B cell (primary cell): ENCODE results near the gene KEAP1. TPM values are rescaled to one million over a fixed set of nuclear protein-coding genes. Genes with fewer than 3 reads are reported as not detected.
A peak's percentile ranks its signal among the peaks of the same experiment; 100 is the strongest.

Experiments used
- ATAC-seq: fragments of 200-7000 bp; cut with Tn5 transposase; one replicate; pipeline ENCODE4 v1.10.0; 2021; ENCODE audit warnings: low read depth, mild to moderate bottlenecking, moderate number of reproducible peaks, moderate library complexity
- CTCF ChIA-PET: fragments of 350-600 bp; sonication (Branson Sonifier 250); formaldehyde crosslinking; loops from one replicate; lab custom pipeline; 2021; ENCODE audit warnings: antibody characterized with exemption, inconsistent platforms; lab: Charles Lee
- POLR2A ChIA-PET: fragments of 350-600 bp; sonication (Branson Sonifier 250); formaldehyde crosslinking; loops from one replicate; lab custom pipeline; 2021; ENCODE audit warnings: antibody characterized with exemption; lab: Charles Lee
- DNase-seq: peaks from one replicate; pipeline ENCODE4 v3.0.0; 2013
- H2AFZ ChIP-seq: 2 replicates; pipeline ENCODE4 v1.6.1; 2012; ENCODE audit warnings: mild to moderate bottlenecking, low read depth, low read length; ENCODE audit not compliant: insufficient read depth, poor library complexity, severe bottlenecking
- H3K27ac ChIP-seq, 2 donors: 1 replicate in 1 of 2; 2 replicates in 1 of 2; pipeline ENCODE4 v1.5.1; 2012 to 2013; ENCODE audit warnings: low read length in 2 of 2, mild to moderate bottlenecking in 2 of 2, moderate library complexity in 1 of 2
- H3K27me3 ChIP-seq, 4 experiments: fragments of 200-600 bp in 1 of 4; sonication (generic) in 1 of 4; replicated peaks in 1 of 4; 1 replicate in 2 of 4; 2 replicates in 2 of 4; pipeline versions ENCODE4 v1.6.1 to v1.7.0; 2013 to 2016; ENCODE audit warnings: low read length in 3 of 4, mild to moderate bottlenecking in 2 of 4, mixed read lengths in 1 of 4, moderate library complexity in 1 of 4; ENCODE audit not compliant: insufficient read depth in 4 of 4, control insufficient read depth in 3 of 4; ENCODE audit errors: control extremely low read depth in 1 of 4
- H3K36me3 ChIP-seq, 2 experiments: replicated peaks in 1 of 2; 1 replicate in 1 of 2; 2 replicates in 1 of 2; pipeline versions ENCODE4 v1.6.1 to v1.7.1; 2013; ENCODE audit warnings: low read length in 1 of 2; ENCODE audit not compliant: insufficient read depth in 2 of 2, control insufficient read depth in 1 of 2; ENCODE audit errors: control extremely low read depth in 1 of 2, extremely low read depth in 1 of 2
- H3K4me1 ChIP-seq, 2 donors: fragments of 200-600 bp in 1 of 2; sonication (generic) in 1 of 2; 1 replicate in 1 of 2; 2 replicates in 1 of 2; pipeline versions ENCODE4 v1.5.1 to v1.6.1; 2013 to 2017; ENCODE audit warnings: low read length in 2 of 2; ENCODE audit not compliant: control insufficient read depth in 2 of 2, insufficient read depth in 2 of 2
- H3K4me2 ChIP-seq: replicated peaks from 2 replicates; pipeline ENCODE3; 2012; ENCODE audit warnings: mild to moderate bottlenecking, low read depth, low read length; ENCODE audit not compliant: poor library complexity, severe bottlenecking
- H3K4me3 ChIP-seq, 5 experiments: fragments of 200-600 bp in 1 of 5; sonication (generic) in 1 of 5; 1 replicate in 3 of 5; 2 replicates in 2 of 5; pipeline versions ENCODE4 v1.5.1 to v1.7.0; 2011 to 2016; ENCODE audit warnings: low read length in 4 of 5, mild to moderate bottlenecking in 4 of 5, low read depth in 2 of 5, control low read depth in 1 of 5, moderate library complexity in 1 of 5; ENCODE audit not compliant: insufficient read depth in 1 of 5; ENCODE audit errors: control extremely low read depth in 1 of 5, extremely low read depth in 1 of 5
- H3K79me2 ChIP-seq: fragments of 200-600 bp; sonication (generic); one replicate; pipeline ENCODE4 v1.6.0; 2016; ENCODE audit warnings: low read length; ENCODE audit not compliant: control insufficient read depth, insufficient read depth
- H3K9ac ChIP-seq: fragments of 200-600 bp; sonication (generic); 2 replicates; pipeline ENCODE4 v1.6.1; 2017; ENCODE audit warnings: mild to moderate bottlenecking, low read length, moderate library complexity
- H3K9me3 ChIP-seq, 3 donors: one replicate each; pipeline versions ENCODE4 v1.6.1 to v1.7.1; 2013; ENCODE audit warnings: low read length in 2 of 3; ENCODE audit not compliant: control insufficient read depth in 2 of 3, insufficient read depth in 1 of 3; ENCODE audit errors: control extremely low read depth in 1 of 3
- H4K20me1 ChIP-seq: 2 replicates; pipeline ENCODE4 v1.6.0; 2012; ENCODE audit warnings: mild to moderate bottlenecking, low read length; ENCODE audit not compliant: insufficient read depth, control insufficient read depth, poor library complexity, severe bottlenecking
- H3K27ac Mint-ChIP-seq: one replicate; pipeline ENCODE4 v1.8.0; 2021; ENCODE audit warnings: mixed read lengths
- H3K27me3 Mint-ChIP-seq: one replicate; pipeline ENCODE4 v1.8.0; 2021; ENCODE audit warnings: mixed read lengths
- H3K4me1 Mint-ChIP-seq: one replicate; pipeline ENCODE4 v1.8.0; 2021; ENCODE audit warnings: mixed read lengths
- H3K4me3 Mint-ChIP-seq: one replicate; pipeline ENCODE4 v1.8.0; 2021; ENCODE audit warnings: mixed read lengths
- H3K9me3 Mint-ChIP-seq: one replicate; pipeline ENCODE4 v1.8.0; 2022; ENCODE audit warnings: mixed read lengths; ENCODE audit not compliant: insufficient read depth
- EZH2 ChIP-seq: IDR thresholded peaks from 2 replicates; pipeline ENCODE4 v1.6.1; 2012; ENCODE audit warnings: borderline replicate concordance, low read depth, mild to moderate bottlenecking, moderate library complexity, low read length; ENCODE audit not compliant: insufficient read depth, poor library complexity, severe bottlenecking
- WGBS: methylation state at CpG from one replicate; pipeline ENCODE4 v1.1.5; 2013; ENCODE audit warnings: missing lambda C conversion rate; ENCODE audit not compliant: insufficient coverage; 5-methylcytosine and 5-hydroxymethylcytosine counted together
- intact Hi-C: fragments of 100-400 bp; cut with micrococcal nuclease; formaldehyde crosslinking; loops from one replicate; pipeline ENCODE4 v1.10.0; 2022
- polyA plus RNA-seq: library from polyadenylated mRNA; depleted of rRNA; stranded (reverse); fragments of >200 nt; gene quantifications from 2 replicates; pipeline ENCODE4 v1.2.3, GENCODE V29; 2012
- total RNA-seq, 2 donors: library from RNA; stranded (reverse); fragments of 120-200 nt in 1 of 2; gene quantifications; 1 replicate in 1 of 2; 2 replicates in 1 of 2; pipeline versions ENCODE4 v1.2.3 to v1.2.4, GENCODE V29; 2013 to 2022
- TF ChIP-seq, protein P1 (sequence below): fragments of 200-600 bp; IDR thresholded peaks from one replicate; pipeline ENCODE4 v1.8.0; 2022; ENCODE audit warnings: antibody characterized with exemption, mild to moderate bottlenecking

The KEAP1 gene
- total and polyA plus RNA-seq, 2 donors (not counting 1 experiment from before 2014, with no cell fraction given), result 17.7 to 27.0 TPM

DNA sequence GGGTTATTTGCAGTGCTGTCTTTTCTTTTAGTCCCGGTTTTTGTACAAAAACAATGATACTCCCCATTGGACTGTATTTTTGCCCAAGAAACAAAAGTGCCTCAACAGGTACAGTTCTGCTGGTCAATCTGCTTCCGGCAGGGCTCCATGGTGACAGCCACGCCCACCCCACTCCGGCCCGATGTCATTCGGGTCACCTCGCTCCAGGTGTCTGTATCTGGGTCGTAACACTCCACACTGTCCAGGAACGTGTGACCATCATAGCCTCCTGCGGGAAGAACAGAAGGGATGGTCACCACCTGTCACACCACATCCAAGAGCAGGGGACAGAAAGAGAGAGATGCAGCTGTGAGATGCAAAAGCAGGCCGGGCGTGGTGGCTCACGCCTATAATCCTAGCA, 16.6 kb downstream of the KEAP1 start:
- no peak overlapping the region for H3K27ac Mint-ChIP-seq

DNA sequence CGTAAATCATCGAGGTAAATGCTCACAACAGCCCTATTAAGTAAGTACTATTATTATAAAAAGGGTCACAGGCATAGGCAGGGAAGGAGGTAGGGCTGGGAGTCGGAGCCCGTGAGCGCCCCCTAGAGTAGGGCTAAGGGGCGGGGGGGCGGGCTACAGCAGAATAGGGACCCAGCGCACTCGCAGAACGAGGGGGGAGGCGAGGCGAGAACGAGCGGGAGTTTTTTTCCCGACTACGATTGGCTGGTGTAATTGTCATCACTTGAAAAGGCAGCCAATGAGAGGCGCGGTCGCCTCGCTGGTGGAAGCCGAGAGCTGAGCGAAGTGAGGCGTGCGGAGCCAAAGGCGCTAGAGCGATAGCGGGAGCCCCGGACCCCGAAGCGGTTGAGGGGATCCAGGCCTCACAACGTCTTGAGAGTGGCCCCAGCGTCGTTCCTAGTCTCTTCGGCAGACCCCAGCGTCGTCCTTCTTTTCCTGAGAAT, 24.2 kb downstream of the KEAP1 start:
- Histone ChIP-seq H3K9me3 (no peaks in the 10 kb centered on the region), H2AFZ (peak overlapping the region; percentile 56), H4K20me1 (no peaks in the 10 kb centered on the region), H3K4me3 (peak overlapping the region in 4 of 5 experiments; percentile 5 to 41 (median 16)), H3K9ac (peak overlapping the region; percentile 16), H3K27me3 (no peaks in the 10 kb centered on the region), H3K4me2 (peak overlapping the region; percentile 70), H3K79me2 (no peaks in the 10 kb centered on the region), H3K27ac (no peak overlapping the region), H3K36me3 (no peaks in the 10 kb centered on the region), H3K4me1 (peaks cover 9 to 13% of the 10 kb centered on the region in 2 donors)
- TF ChIP-seq, protein P1, sequence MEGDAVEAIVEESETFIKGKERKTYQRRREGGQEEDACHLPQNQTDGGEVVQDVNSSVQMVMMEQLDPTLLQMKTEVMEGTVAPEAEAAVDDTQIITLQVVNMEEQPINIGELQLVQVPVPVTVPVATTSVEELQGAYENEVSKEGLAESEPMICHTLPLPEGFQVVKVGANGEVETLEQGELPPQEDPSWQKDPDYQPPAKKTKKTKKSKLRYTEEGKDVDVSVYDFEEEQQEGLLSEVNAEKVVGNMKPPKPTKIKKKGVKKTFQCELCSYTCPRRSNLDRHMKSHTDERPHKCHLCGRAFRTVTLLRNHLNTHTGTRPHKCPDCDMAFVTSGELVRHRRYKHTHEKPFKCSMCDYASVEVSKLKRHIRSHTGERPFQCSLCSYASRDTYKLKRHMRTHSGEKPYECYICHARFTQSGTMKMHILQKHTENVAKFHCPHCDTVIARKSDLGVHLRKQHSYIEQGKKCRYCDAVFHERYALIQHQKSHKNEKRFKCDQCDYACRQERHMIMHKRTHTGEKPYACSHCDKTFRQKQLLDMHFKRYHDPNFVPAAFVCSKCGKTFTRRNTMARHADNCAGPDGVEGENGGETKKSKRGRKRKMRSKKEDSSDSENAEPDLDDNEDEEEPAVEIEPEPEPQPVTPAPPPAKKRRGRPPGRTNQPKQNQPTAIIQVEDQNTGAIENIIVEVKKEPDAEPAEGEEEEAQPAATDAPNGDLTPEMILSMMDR, result peak; percentile 80
- no peak for TF ChIP-seq EZH2
- ATAC-seq (peak; percentile 91), DNase-seq (peak; percentile 90)
- intact Hi-C loops, result loop anchor here (1.0 kb wide), 1 partner anchor 75 kb away; no protein-coding TSS in a partner anchor
- peaks cover 16% of the 10 kb centered on the region for H3K4me1 Mint-ChIP-seq
- CTCF ChIA-PET, result interaction anchor here (0.6 to 2.1 kb wide), 6 partner anchors 17 to 221 kb away, joined by 3 to 6 read pairs (median 3); partner anchors contain the start of gene CDC37
- WGBS, result 7% methylated on average over 34 of the region's 36 CpGs
- no peaks in the 10 kb centered on the region for H3K27me3 Mint-ChIP-seq
- no peaks in the 10 kb centered on the region for H3K9me3 Mint-ChIP-seq
- peak overlapping the region; percentile 55 for H3K4me3 Mint-ChIP-seq
- POLR2A ChIA-PET, result interaction anchor here (0.5 kb wide), 1 partner anchor 375 kb away, joined by 6 read pairs; no protein-coding TSS in a partner anchor
- H3K27ac Mint-ChIP-seq, result peak overlapping the region; percentile 37

More for the DNA sequence above, 16.6 kb downstream of the KEAP1 start:
- Mint-ChIP-seq H3K4me3 (no peak overlapping the region), H3K4me1 (peaks cover 3% of the 10 kb centered on the region), H3K9me3 (no peaks in the 10 kb centered on the region), H3K27me3 (no peaks in the 10 kb centered on the region)
- Histone ChIP-seq H3K9ac (no peak overlapping the region), H3K9me3 (no peaks in the 10 kb centered on the region), H2AFZ (no peak overlapping the region), H3K4me1 (no peaks in the 10 kb centered on the region), H3K27ac (no peak overlapping the region), H4K20me1 (peaks cover 4% of the 10 kb centered on the region), H3K4me3 (no peak overlapping the region), H3K27me3 (no peaks in the 10 kb centered on the region), H3K4me2 (no peak overlapping the region), H3K36me3 (peaks cover 0 to 31% of the 10 kb centered on the region in 2 experiments), H3K79me2 (peaks cover 10% of the 10 kb centered on the region)
- intact Hi-C loops, result no loop called here
- DNase-seq (no peak), ATAC-seq (no peak)
- ChIA-PET POLR2A (interaction anchor here (0.7 kb wide), 1 partner anchor 163 kb away, joined by 5 read pairs; no protein-coding TSS in a partner anchor), CTCF (interaction anchor here (0.6 to 1.6 kb wide), 3 partner anchors 83 to 105 kb away, joined by 3 to 6 read pairs (median 3); no protein-coding TSS in a partner anchor)
- WGBS, result 98% methylated on average over 10 of the region's 13 CpGs
- no peak for TF ChIP-seq EZH2
- TF ChIP-seq, protein P1, result no peak
